ENCODE measurements around the gene SOX8. TPM values are rescaled to one million over a fixed set of nuclear protein-coding genes. Genes with fewer than 3 reads are reported as not detected.

Gene SOX8
- total RNA-seq, 2 experiments from 2014 or later: 0.10 to 0.13 TPM

DNA sequence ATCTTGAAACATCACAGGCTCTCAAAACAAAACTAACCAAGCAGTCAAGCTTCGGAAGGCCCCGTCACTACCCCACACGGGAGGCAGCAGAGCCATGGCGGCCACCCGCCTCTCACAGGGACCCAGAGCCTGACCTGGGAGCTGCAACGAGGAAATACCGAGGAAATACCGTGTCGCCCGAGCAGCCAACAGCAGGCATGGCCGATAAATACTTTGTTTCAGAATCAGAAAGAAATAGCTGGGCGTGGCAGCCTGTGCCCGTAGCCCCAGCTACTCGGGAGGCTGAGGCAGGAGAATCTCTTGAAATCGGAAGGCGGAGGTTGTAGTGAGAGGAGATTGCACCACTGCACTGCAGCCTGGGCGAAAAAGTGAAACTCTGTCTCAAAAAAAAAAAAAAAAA lies 17.7 kb upstream of the SOX8 start:
- Mint-ChIP-seq H3K9me3 (no peaks in the 10 kb centered on the region), H3K4me1 (peaks cover 46% of the 10 kb centered on the region), H3K27me3 (no peaks in the 10 kb centered on the region), H3K4me3 (peak overlapping the region; percentile 79), H3K27ac (peak overlapping the region; percentile 98), H3K36me3 (ENCODE audit: low read depth) (peaks cover 43% of the 10 kb centered on the region)
- CTCF ChIA-PET: interaction anchor here (0.6 to 1.5 kb wide), 6 partner anchors 27 to 559 kb away, joined by 3 to 6 read pairs (median 4); partner anchors contain the start of gene CIAO3
- peak; percentile 31 for DNase-seq
- POLR2A ChIA-PET: interaction anchor here (0.6 to 2.2 kb wide), 12 partner anchors 17 to 374 kb away, joined by 3 to 9 read pairs (median 4); partner anchors contain the start of genes RAB40C, SOX8 and STUB1

DNA sequence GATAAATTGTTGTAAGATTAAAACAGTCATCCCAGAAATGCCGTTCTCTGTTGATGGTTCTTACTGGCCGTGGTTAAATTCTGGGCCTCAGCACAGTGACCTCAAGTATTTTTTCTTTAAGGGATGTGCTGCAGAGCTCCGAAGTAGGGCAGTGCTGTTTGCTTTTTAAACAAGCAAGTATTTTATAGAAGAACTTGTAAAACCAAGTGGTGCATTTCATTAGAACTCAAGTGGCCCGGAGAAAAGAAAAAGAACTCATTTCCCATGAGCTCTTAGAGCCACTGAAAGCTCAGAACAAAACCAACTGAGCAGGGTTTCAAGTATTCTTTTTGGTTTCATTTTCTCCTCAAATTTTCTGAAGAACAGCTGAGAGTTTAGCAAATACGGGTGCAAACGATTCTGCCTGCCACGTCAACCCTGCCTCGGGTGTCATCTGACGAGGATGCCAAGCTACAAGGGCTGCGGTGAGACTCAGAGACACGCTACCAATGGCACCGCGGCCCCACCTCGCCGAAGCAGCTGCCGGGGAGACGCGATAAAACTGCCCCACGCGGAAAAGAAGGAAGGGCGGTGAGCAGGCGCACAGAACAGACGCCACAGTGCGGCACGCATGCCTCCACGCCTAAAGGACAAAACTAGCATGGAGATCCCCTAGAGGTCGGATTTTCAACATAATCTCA lies 17.1 kb upstream of the SOX8 start:
- H3K27ac Mint-ChIP-seq: peak overlapping the region; percentile 98
- no peaks in the 10 kb centered on the region for H3K27me3 Mint-ChIP-seq
- peak; percentile 86 for DNase-seq
- peaks cover 48% of the 10 kb centered on the region for H3K4me1 Mint-ChIP-seq
- peaks cover 40% of the 10 kb centered on the region for H3K36me3 Mint-ChIP-seq (ENCODE audit: low read depth)
- H3K4me3 Mint-ChIP-seq: peak overlapping the region; percentile 79
- H3K9me3 Mint-ChIP-seq: no peaks in the 10 kb centered on the region
- ChIA-PET CTCF (interaction anchor here (0.6 to 1.5 kb wide), 6 partner anchors 28 to 558 kb away, joined by 3 to 6 read pairs (median 4); partner anchors contain the start of gene CIAO3), POLR2A (interaction anchor here (0.6 to 2.2 kb wide), 10 partner anchors 17 to 284 kb away, joined by 3 to 9 read pairs (median 4); partner anchors contain the start of genes SOX8 and STUB1)

DNA sequence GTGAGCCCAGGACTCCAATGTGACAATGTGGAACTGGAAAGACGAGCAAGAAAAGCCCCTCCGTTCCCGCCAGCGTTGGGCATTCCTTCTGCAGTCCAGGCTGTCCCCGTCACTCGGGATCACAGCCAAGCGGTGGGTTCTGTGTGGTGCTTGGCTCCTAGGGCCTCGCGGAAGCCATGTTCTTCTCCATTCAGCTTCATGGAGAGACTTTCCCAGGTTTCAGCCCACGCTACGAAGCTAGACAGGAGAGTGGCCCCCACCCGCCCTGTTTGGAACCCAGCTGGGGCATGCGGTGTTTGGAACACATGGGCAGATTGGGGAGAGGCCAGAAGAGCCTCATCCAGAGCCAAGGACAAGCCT lies 16.6 kb upstream of the SOX8 start:
- peaks cover 40% of the 10 kb centered on the region for H3K36me3 Mint-ChIP-seq (ENCODE audit: low read depth)
- peaks cover 52% of the 10 kb centered on the region for H3K4me1 Mint-ChIP-seq
- no peaks in the 10 kb centered on the region for H3K27me3 Mint-ChIP-seq
- H3K4me3 Mint-ChIP-seq: peak overlapping the region; percentile 79
- CTCF ChIA-PET: interaction anchor here (1.0 to 1.5 kb wide), 2 partner anchors 28 to 224 kb away, joined by 4 to 6 read pairs; partner anchors contain the start of gene CIAO3
- H3K27ac Mint-ChIP-seq: peak overlapping the region; percentile 98
- DNase-seq: no peak
- POLR2A ChIA-PET: interaction anchor here (1.3 to 2.2 kb wide), 3 partner anchors 16 to 35 kb away, joined by 6 to 9 read pairs (median 8); partner anchors contain the start of gene SOX8
- no peaks in the 10 kb centered on the region for H3K9me3 Mint-ChIP-seq

DNA sequence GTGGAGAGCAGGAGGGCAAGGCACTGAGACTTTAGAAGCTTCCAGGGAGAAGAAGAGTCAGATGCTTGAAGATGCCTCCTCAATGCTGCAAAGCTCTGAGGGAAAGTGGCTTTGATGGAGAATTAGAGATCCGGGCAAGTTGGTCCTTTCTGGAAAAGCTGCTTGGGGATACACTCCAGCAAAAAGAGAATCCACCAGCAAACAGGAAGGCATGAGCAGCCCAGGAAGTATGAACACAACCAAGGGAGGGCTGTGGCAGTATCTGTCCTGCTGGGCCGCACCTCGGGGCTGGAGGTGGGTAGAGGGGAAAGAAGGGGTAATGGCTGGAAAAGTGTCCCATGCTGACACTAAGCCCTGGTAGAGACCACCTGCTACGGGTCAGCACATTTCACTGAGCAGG lies 16.1 kb upstream of the SOX8 start:
- Mint-ChIP-seq H3K4me3 (no peak overlapping the region), H3K4me1 (peaks cover 52% of the 10 kb centered on the region), H3K9me3 (no peaks in the 10 kb centered on the region), H3K27ac (peak overlapping the region; percentile 98), H3K27me3 (no peaks in the 10 kb centered on the region), H3K36me3 (ENCODE audit: low read depth) (peaks cover 40% of the 10 kb centered on the region)
- ChIA-PET CTCF (no interaction called here), POLR2A (interaction anchor here (1.7 to 2.2 kb wide), 2 partner anchors 16 to 34 kb away, joined by 6 to 9 read pairs; partner anchors contain the start of gene SOX8)
- DNase-seq: no peak

DNA sequence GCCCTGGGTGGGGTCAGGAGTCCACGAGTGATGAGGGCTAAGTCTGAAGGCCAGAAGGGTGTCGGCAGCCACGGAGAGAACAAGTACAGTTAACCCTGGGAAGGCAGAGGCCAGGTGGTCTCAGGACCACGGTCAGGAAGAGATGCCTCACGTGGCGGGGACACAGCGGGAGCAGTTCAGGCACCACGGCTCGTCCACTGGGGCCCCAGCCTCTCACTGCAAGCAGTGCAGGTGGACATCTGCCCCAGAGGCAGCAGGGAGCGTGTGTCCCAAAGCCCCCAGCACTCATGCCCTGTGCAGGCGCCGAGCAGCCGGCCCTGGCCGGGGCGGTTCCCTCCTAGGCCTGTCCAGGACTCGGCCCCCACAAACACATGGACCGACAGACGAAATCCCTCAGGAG lies 15.5 kb upstream of the SOX8 start:
- DNase-seq: no peak
- Mint-ChIP-seq H3K27ac (peak overlapping the region; percentile 98), H3K4me3 (no peak overlapping the region), H3K36me3 (ENCODE audit: low read depth) (peaks cover 40% of the 10 kb centered on the region), H3K4me1 (peaks cover 52% of the 10 kb centered on the region), H3K27me3 (no peaks in the 10 kb centered on the region), H3K9me3 (no peaks in the 10 kb centered on the region)
- ChIA-PET CTCF (no interaction called here), POLR2A (interaction anchor here (1.0 kb wide), 1 partner anchor 19 kb away, joined by 3 read pairs; no protein-coding TSS in a partner anchor)

DNA sequence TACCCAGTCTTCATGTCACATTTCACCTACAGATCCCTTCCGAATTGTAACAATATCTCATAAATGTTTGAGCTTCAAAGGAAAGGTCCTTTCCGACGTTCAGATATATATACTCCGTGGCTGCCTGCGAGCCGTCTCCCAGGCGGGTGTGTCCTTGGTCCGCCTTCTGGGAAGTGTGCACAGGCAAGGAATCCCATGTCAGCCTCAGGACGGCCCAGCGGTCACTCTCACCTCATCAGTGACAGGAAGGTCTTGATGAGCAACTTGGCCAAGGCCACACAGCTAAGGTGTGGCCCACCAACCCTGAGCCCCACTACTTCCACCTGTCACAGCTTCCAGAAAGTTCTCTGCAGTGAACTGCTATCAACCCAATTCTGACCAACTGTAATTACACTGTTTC lies 15.1 kb upstream of the SOX8 start:
- Mint-ChIP-seq H3K9me3 (no peaks in the 10 kb centered on the region), H3K27ac (peak overlapping the region; percentile 47), H3K36me3 (ENCODE audit: low read depth) (peaks cover 40% of the 10 kb centered on the region), H3K4me3 (no peak overlapping the region), H3K4me1 (peaks cover 54% of the 10 kb centered on the region), H3K27me3 (peaks cover 2% of the 10 kb centered on the region)
- DNase-seq: no peak
- CTCF ChIA-PET: no interaction called here
- POLR2A ChIA-PET: interaction anchor here (1.0 kb wide), 1 partner anchor 18 kb away, joined by 3 read pairs; no protein-coding TSS in a partner anchor

DNA sequence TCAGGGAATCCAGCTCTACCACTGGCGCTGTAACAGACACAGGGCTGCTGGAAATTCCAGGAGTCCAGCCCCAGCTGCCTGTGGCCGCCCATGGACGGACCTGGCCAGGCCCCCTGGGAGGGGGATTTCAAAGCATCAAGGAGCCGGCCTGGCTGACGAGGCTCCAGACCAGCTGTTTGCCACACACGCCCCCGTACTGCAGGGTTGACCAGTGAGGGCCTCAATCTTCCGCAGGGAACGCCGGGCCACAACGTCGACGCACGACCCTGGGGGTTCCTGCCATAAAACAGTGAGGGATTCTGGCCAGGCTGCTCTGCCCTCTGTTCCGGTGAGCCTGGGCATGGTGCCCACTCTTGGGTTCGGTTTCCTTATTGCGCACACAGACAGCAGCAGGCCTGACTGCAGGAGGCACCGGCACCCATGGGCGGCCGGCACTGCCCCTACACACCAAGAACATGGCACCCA lies 14.5 kb upstream of the SOX8 start:
- DNase-seq: no peak
- Mint-ChIP-seq H3K27me3 (peaks cover 7% of the 10 kb centered on the region), H3K4me3 (no peak overlapping the region), H3K27ac (peak overlapping the region; percentile 47), H3K9me3 (no peaks in the 10 kb centered on the region), H3K36me3 (ENCODE audit: low read depth) (peaks cover 40% of the 10 kb centered on the region), H3K4me1 (peaks cover 57% of the 10 kb centered on the region)
- ChIA-PET POLR2A (interaction anchor here (1.0 kb wide), 1 partner anchor 18 kb away, joined by 3 read pairs; no protein-coding TSS in a partner anchor), CTCF (no interaction called here)

DNA sequence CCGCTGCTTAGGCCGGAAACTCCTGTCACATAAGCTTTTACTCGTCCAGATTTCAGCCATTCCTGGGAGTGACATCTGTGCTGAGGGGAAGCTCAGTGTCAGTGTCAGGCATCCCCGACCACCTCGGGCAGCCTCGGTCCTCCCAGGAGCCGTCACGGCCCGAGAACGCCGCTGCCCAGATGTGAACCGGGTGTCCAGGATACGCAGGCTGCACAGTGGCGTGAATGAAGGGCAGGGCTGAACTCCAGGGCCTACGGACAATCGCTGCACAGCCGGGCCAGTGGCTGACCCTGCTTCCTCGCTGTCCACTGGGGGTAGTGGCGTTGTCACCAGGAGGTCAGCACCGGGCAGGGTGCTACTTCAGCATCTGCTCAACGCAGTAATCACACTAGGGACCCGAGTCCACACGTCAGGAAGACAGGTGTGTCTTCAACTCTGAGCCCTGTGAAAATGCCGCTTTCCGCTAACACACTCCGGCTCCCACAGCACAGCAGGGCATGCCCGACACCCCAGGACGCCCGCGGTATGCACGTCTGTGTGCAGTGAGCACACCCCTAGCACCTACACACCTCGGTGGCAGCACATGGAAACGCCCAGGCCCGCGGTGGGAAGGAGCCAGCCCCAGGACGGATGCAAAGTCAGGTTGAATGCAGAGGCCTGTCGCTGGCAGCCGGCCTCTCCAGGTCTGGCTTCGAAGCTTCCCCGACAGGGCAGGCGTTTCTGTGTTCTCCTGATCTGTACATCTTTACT lies 13.8 kb upstream of the SOX8 start:
- peaks cover 40% of the 10 kb centered on the region for H3K36me3 Mint-ChIP-seq (ENCODE audit: low read depth)
- no peak for DNase-seq
- H3K27ac Mint-ChIP-seq: no peak overlapping the region
- no peaks in the 10 kb centered on the region for H3K9me3 Mint-ChIP-seq
- H3K4me3 Mint-ChIP-seq: no peak overlapping the region
- POLR2A ChIA-PET: no interaction called here
- peaks cover 53% of the 10 kb centered on the region for H3K4me1 Mint-ChIP-seq
- H3K27me3 Mint-ChIP-seq: peaks cover 7% of the 10 kb centered on the region
- CTCF ChIA-PET: no interaction called here

DNA sequence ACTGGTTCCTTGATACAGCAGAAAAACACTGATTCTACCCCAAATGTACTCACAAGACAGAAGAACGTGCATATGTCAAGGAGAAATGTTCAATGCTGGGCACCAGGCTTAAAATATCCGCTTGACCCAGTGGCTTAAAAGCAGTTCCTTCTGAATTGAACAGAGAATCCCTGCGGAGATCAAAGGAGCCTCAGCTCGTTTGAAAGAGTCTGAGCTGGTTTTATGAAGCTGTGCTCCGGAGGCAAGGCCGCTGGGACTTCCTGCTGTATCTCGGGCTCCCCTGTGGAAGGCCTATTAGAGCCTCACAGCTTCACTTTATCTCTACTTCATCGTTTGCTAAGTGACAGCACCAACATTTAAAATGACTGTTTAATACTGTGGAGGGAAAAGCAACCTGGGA lies 12.9 kb upstream of the SOX8 start:
- H3K9me3 Mint-ChIP-seq: no peaks in the 10 kb centered on the region
- H3K4me3 Mint-ChIP-seq: peak overlapping the region; percentile 51
- peaks cover 37% of the 10 kb centered on the region for H3K36me3 Mint-ChIP-seq (ENCODE audit: low read depth)
- H3K4me1 Mint-ChIP-seq: peaks cover 44% of the 10 kb centered on the region
- DNase-seq: no peak
- peaks cover 7% of the 10 kb centered on the region for H3K27me3 Mint-ChIP-seq
- POLR2A ChIA-PET: no interaction called here
- H3K27ac Mint-ChIP-seq: peak overlapping the region; percentile 29
- CTCF ChIA-PET: no interaction called here

DNA sequence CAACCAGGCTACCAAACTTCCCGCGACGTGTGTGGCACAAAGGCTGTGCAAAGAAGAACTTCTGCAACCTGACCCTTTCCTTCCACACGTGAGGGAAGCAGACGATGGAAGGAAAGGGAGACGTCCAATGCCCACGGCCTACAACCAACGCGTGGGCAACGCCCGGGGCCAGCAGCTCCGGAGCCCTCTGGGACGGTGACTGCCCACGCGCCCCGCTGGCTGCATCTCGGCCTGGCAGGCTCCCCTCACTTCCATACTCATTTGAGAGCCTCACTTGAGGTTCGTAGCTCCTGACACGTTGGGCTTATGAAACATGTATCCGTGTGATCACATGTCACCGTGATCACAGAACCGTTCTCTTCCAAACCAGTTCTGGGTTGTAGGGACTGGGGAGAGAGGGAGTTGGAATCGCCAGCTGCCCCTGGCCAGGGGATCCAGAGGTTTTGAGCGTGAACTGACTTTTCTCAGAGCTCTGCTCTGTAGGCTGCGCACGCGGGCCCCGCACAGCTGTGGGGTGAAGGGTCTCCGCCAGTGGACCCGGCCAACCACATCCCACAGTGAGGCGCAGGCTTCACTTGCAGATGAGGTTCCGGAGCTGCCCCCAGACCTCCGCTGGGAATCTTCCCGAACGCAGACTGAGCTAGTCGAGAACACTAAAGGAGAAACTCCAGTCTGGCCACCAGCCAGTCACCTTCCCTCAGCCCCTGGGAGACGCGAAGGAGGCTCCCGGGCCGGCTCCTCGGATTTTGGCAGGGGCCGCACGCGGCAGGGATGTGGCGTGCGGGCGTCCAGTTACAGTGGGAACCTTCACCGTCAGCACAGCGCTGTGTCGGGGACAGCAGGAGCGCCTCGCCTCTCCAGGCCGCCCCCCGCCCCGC lies 11.8 kb upstream of the SOX8 start:
- peak; percentile 24 for DNase-seq
- H3K36me3 Mint-ChIP-seq (ENCODE audit: low read depth): peaks cover 34% of the 10 kb centered on the region
- no peaks in the 10 kb centered on the region for H3K9me3 Mint-ChIP-seq
- peaks cover 34% of the 10 kb centered on the region for H3K4me1 Mint-ChIP-seq
- peak overlapping the region; percentile 75 for H3K4me3 Mint-ChIP-seq
- peak overlapping the region; percentile 47 for H3K27ac Mint-ChIP-seq
- ChIA-PET POLR2A (interaction anchor here (0.7 to 2.1 kb wide), 5 partner anchors 10 to 31 kb away, joined by 3 to 8 read pairs (median 4); no protein-coding TSS in a partner anchor), CTCF (no interaction called here)
- peaks cover 7% of the 10 kb centered on the region for H3K27me3 Mint-ChIP-seq

DNA sequence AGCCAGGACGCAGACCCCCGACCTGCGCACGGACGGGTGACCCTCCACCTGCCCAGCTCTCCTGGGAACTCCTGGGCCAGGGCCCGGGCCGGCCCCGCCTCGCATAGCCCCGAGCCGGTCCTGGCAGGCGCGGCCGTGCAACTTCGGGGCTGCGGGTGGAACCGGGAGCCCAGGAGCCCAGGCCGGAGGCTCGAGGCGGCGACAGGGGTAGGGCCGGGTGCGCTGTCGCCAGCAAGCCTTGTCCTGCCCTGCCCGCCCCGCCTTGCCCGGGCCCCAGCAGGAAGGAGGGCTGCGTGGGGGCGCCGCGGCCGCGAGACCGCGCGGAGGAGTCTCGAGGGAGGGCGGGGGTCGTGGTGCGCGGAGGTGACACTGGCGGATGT lies 11.2 kb upstream of the SOX8 start:
- H3K4me1 Mint-ChIP-seq: peaks cover 28% of the 10 kb centered on the region
- ChIA-PET POLR2A (interaction anchor here (0.7 to 2.1 kb wide), 4 partner anchors 9 to 31 kb away, joined by 3 to 8 read pairs (median 4); no protein-coding TSS in a partner anchor), CTCF (no interaction called here)
- no peaks in the 10 kb centered on the region for H3K9me3 Mint-ChIP-seq
- no peak for DNase-seq
- H3K27ac Mint-ChIP-seq: peak overlapping the region; percentile 63
- H3K4me3 Mint-ChIP-seq: peak overlapping the region; percentile 75
- peaks cover 29% of the 10 kb centered on the region for H3K36me3 Mint-ChIP-seq (ENCODE audit: low read depth)
- peaks cover 7% of the 10 kb centered on the region for H3K27me3 Mint-ChIP-seq
